Mononuclear cell (primary cell): Measurements from ENCODE around the gene NTSR1. TPM values are rescaled to one million over a fixed set of nuclear protein-coding genes. Genes with fewer than 3 reads are reported as not detected.

Experiments used
- H3K27me3 ChIP-seq: 2 replicates; pipeline ENCODE4 v1.6.0; 2011; ENCODE audit warnings: low read length, control low read depth; ENCODE audit not compliant: insufficient read depth
- H3K4me1 ChIP-seq: 2 replicates; pipeline ENCODE4 v1.5.1; 2011; ENCODE audit warnings: mild to moderate bottlenecking, low read length, control low read depth; ENCODE audit not compliant: insufficient read depth
- H3K4me3 ChIP-seq: 2 replicates; pipeline ENCODE4 v1.5.1; 2011; ENCODE audit warnings: mild to moderate bottlenecking, low read length, moderate library complexity
- H3K9me3 ChIP-seq: 2 replicates; pipeline ENCODE4 v1.5.1; 2011; ENCODE audit warnings: low read depth, mild to moderate bottlenecking, control low read depth, low read length
- total RNA-seq: library from RNA; depleted of rRNA; stranded (reverse); fragments of >200 nt; gene quantifications from one replicate; pipeline ENCODE4 v1.2.3, GENCODE V29; 2012

Gene NTSR1
- total RNA-seq, 1 donor = 0.73 TPM

DNA sequence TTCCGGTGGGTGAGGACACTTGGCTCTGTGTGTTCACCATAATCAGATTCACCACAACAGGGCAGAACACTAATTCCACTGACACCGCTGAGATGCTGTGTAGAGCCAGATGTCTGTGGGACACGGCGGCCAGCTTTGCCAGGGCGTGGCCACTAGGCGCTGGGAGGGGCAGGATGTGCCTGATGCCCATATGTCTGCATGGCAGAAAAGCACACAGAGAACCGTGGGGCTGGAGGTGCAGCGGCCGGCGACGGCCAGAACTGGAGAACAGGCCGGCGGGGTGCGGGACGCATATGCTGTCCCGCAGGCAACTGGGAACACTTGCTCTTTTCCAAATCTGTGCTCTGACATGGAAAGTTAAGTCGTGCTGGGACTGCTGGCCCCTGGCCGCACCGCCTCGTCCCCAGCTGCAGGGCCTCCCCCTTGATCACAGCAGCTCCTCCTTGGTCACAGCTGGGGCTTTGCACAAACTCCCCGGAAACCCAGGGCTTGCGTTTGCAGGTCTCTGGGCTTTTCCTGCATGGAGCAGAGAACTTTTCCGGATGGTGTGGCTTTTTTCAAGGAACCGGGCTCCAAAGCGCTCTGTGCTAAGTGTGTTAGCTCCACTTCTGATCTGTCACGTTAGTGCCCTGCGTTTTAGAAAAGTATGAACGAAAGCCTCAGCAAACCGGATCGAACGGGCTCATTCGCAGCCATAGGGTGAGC, 31.1 kb downstream of the NTSR1 start:
- H3K4me3 ChIP-seq = peak overlapping the region; percentile 6
- H3K27me3 ChIP-seq = no peaks in the 10 kb centered on the region
- no peaks in the 10 kb centered on the region for H3K9me3 ChIP-seq
- H3K4me1 ChIP-seq = peaks cover 53% of the 10 kb centered on the region

DNA sequence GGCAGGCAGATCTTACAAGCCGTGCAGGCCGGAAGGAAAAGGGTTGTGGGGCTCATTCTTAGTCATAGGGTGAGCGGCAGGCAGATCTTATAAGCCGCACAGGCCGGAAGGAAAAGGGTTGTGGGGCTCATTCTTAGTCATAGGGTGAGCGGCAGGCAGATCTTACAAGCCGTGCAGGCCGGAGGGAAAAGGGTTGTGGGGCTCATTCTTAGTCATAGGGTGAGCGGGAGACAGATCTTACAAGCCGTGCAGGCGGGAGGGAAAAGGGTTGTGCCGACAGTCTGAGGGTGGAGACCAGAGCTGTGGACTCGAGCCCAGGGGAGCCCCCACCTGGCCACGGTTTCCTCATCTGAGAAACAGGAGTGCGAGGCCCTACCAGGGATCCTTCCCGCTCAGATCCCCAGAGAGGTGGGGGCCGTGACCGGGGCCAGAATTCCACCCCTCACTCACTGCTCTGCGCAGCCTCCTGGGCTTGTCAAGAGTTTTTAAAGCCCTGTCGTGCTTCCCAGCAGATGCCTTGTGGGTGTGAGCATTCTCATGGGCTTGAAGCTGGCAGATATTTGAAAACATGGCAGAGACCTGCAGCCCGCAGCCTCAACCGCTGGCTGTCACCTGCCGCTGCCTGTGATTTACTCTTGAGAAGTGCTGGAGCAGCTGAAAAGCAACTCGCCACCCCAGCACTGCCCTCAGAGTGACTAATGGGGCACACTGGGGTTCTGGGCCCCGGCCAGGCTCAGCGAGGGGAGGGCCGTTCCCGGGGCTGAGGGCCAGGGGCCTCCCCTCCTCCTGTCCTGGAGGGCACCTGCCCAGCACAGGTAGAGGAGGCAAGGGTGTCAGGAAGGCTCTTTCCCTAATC, 31.9 kb downstream of the NTSR1 start:
- H3K4me1 ChIP-seq = peaks cover 45% of the 10 kb centered on the region
- H3K4me3 ChIP-seq = peak overlapping the region; percentile 6
- H3K27me3 ChIP-seq = no peaks in the 10 kb centered on the region
- H3K9me3 ChIP-seq = no peaks in the 10 kb centered on the region

DNA sequence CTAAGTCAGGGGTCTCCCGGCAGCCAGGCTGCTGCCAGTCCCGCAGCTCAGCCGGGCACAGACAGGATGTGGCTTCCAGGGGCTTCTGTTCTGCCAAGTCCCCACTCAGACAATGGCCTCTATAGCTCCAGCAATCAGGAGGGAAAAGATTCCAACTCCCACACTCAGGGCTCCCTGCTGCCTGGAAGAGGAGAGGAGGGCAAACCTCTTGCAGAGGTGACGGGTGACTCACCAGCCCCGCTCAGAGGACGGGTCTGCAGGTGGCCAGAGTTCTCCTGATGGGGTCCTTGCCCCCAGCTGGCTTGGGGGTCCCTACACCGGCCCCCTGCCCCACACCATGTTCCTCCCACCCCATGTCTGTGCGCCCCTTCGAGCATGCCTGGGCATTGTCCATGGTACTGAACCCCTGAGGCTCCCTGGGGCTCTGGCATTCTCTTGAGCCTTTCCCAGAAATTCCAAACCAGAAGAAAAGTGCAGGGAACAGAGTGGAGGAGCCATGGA, 32.6 kb downstream of the NTSR1 start:
- peaks cover 41% of the 10 kb centered on the region for H3K4me1 ChIP-seq
- H3K9me3 ChIP-seq = no peaks in the 10 kb centered on the region
- H3K27me3 ChIP-seq = no peaks in the 10 kb centered on the region
- H3K4me3 ChIP-seq = no peak overlapping the region

DNA sequence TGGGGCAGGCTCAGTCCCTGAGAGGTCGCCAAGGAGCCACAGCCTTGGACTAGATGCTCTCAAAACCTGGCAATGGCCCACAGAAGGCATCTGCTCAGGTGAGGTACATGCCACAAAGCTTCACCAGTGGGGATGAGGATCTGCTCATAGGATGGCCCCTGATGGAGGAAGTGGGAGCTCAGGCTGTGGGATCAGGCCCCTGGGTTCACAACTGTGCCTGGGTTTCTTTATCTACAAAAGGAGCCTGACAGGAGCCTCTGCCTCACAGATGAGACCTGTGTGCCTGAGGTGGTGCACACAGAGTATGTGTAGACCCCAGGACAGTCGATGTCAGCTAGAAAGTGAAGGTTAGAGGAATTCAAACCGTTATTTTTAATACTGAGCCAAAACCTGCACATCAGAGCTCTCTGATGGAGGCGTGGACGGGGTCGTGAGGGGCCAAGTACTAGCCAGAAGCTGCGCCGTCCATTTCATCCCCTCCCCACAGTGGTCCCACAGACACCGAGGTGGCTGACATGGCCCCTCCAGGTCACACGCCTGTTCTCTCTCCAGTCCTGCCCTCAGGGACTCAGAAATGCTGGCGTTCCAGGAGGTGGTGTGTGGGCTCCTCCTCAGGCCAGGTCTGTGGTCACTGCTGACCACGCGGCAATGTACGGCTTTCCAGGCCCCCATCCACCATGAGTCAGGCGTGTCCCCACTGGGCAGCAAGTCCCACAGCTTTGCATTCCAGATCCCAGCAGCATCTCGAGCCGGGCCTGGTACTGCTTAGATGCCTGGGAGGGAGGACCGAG, 33.3 kb downstream of the NTSR1 start:
- Histone ChIP-seq H3K9me3 (no peaks in the 10 kb centered on the region), H3K4me3 (no peak overlapping the region)

DNA sequence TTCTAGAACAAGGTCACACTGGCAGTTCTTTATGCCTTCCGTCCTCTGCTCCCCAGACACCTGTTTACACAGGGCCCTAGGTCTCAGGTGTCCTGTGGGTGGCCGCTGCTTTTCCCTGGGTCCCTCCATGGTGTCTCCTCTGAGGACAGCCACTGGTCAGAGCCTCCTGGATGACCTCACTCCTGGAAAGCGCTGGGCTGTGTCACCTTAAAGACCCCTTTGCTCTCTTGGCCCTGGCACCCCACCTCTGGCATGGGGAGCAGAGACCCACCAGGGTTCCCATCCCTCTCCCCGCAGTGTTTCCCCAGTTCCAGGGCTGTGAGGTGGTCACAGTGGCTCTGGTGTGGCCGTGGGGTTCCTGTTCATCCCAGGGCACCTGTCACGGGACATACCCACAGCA, 33.9 kb downstream of the NTSR1 start:
- Histone ChIP-seq H3K27me3 (no peaks in the 10 kb centered on the region), H3K4me1 (peaks cover 41% of the 10 kb centered on the region), H3K9me3 (no peaks in the 10 kb centered on the region), H3K4me3 (no peak overlapping the region)

More for the DNA sequence above, 33.3 kb downstream of the NTSR1 start:
- Histone ChIP-seq H3K4me1 (peaks cover 41% of the 10 kb centered on the region), H3K27me3 (no peaks in the 10 kb centered on the region)

DNA sequence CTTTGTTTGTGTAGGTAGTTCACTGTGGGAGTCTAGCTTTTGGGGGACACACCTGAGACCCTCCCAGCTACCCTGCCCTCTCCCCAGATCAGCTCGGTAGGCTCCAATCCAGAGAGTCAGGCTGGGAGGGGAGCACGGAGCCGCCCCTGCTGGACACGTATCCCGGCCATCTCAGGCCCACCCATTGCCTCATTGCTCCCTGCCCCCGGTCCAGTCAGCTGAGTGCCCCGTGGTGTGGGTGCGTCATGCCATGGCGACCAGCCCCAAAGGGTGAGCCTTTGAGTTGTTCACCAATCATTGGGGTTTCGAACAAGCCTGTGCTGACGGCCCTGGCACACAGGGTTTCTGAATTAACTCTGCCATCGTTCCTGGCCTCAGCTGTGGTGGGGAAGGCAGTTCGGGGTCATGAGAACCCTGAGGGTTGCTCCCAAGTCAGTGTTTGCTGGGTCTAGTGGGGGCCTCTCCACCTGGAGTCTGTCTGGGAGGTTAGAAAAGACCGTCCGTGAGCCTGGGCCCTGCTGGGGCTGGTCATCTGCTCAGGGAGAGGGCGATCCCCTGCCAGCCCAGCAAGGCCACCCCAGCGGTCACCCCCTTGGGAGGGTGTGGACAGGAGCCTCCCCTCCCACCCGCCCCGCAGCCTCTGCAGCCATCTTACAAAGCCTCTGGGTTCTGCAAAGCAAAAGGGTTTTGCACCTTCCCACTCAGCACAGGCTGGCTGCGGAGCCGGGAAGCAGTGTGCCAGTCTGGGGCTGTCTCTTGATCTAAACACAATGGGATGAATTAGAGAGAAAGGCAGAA, 34.5 kb downstream of the NTSR1 start:
- H3K4me3 ChIP-seq = no peak overlapping the region
- no peaks in the 10 kb centered on the region for H3K9me3 ChIP-seq
- H3K4me1 ChIP-seq = peaks cover 41% of the 10 kb centered on the region
- H3K27me3 ChIP-seq = no peaks in the 10 kb centered on the region

DNA sequence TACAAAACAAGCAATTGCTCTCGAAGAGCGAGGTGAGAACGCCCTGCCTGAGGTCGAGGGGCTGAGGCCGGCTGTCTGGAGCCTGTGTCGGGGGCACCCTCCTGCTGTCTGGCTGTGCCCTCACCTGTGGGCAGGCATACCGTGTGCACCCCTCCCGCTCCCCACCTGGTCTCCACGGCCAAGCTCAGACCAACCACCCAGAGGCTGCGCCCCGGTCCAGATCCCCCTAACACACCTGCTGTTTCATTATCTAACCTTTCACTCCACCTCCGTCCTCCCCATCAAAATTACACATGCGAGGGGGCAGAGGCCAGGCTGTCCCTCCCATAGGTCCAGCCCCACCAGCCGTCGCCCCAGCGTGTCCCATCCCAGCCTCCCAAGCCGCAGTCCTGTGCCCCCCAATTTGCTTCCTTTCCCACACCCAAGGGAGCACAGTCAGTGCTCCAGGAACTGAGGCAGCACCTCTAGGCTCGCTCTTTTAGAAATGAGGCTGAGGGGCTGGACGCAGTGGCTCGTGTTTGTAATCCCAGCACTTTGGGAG, 35.2 kb downstream of the NTSR1 start:
- peaks cover 35% of the 10 kb centered on the region for H3K4me1 ChIP-seq
- H3K27me3 ChIP-seq = no peaks in the 10 kb centered on the region
- H3K4me3 ChIP-seq = no peak overlapping the region
- H3K9me3 ChIP-seq = no peaks in the 10 kb centered on the region

DNA sequence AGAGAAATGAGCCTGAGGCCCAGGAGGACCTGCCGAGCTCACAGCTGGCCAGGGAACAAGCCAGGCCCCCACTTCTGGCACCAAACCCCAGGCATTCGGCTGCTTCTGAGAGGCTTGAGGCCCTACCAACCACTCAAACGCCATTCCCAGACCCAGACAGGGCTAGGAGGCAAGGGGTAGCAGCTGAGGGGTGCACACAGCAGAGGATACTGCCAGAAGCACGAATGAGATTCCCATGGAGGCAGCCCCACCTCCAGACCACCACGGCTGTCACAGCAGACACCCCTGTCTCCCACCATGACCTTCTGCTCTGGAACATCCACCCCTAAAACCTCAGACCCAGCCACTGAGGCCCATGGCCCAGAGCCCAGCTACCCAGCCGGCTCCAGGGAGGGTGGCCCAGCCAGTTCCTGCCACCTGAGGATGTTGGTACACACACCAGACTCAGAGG, 36.1 kb downstream of the NTSR1 start:
- H3K4me3 ChIP-seq = no peak overlapping the region
- H3K27me3 ChIP-seq = no peaks in the 10 kb centered on the region
- peaks cover 26% of the 10 kb centered on the region for H3K4me1 ChIP-seq
- no peaks in the 10 kb centered on the region for H3K9me3 ChIP-seq

DNA sequence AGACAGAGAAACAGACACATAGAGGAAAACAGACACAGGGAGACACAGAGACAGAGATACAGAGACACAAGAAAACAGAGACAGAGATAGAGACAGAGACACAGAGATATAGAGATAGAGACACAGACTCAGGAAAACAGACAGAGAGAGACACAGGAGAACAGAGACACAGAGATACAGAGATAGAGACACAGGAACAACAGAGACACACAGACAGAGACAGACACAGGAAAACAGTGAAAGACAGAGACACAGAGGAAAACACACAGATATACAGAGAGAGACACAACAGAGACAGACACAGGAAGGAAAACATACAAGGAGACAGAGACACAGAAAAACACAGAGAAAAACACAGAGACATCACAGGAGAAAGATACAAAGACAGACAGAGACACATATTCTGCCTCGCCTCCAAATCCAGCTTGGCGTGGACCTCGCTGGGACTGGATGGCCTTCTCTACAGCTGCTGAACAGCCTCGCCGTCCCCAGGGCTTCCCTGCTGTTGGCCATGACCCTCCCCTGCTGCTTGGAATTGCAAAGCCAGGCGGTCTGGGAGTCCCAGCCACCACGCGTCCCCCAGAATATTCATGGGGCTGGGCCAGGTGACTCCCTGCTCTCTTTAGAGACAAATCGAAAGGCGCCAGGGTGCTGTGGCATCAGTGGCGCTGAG, 36.8 kb downstream of the NTSR1 start:
- no peaks in the 10 kb centered on the region for H3K27me3 ChIP-seq
- H3K4me1 ChIP-seq = peaks cover 21% of the 10 kb centered on the region
- H3K4me3 ChIP-seq = no peak overlapping the region
- no peaks in the 10 kb centered on the region for H3K9me3 ChIP-seq

DNA sequence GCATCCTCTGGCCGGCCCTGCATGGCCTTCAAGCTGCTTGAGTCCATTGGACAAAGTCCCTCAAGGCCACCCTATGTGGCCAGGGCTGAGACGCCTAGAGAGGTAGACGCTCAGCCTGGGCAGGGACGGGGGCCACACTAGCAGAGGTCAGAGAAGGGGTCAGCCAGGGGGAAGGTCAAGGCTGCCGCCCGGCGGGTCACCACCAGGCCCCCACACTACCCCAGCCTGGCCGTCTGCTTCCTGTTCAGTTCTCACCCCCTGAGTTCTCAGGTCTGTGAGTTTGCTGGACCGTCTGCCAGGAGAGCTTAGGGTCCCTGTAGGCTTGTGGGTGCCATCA, 37.3 kb downstream of the NTSR1 start:
- H3K9me3 ChIP-seq = no peaks in the 10 kb centered on the region
- no peaks in the 10 kb centered on the region for H3K27me3 ChIP-seq
- no peak overlapping the region for H3K4me3 ChIP-seq
- peaks cover 16% of the 10 kb centered on the region for H3K4me1 ChIP-seq

DNA sequence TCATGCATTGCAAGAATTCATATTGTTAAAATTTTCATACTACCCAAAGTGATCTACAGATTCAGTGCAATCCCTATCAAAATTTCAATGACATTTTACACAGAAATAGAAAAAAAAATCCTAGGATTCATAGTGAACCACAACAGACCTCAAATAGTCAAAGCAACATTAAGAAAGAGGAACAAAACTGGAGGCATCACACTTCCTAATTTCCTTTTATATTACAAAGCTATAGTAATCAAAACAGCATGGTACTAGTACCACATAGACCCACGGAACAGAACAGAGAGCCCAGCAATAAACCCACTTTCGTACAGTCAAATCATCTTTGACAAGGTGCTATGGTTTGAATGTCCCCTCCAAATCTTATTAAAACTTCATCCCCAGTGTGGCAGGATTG, 39.7 kb downstream of the NTSR1 start:
- Histone ChIP-seq H3K27me3 (no peaks in the 10 kb centered on the region), H3K4me1 (peaks cover 4% of the 10 kb centered on the region), H3K4me3 (no peak overlapping the region), H3K9me3 (no peaks in the 10 kb centered on the region)

DNA sequence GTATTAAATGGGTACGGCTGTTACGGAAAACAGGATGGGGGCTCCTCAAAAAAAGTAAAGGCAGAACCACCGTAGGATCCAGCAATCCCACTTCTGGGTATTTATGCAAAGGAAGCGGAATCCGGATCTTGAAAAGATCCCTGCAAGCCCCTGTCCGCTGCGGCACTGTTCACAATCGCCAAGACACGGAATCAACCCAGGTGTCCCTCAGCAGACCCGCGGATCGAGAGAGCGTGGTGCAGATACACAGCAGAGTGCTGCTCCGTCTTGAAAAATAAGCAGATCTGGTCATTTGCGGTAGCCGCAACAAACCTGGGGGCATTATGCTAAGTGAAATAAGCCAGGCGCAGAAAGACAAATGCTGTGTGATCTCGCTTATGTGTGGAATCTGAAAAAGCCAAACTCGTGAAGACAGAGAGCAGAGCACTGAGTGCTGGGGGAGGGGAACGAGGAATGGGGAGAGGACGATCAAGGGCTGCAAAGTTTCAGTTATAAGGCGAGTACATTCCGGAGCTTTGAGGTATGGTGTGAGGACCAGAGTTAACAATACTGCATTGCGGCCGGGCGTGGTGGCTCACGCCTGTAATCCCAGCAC, 41.3 kb downstream of the NTSR1 start:
- H3K27me3 ChIP-seq = no peaks in the 10 kb centered on the region
- H3K4me3 ChIP-seq = no peak overlapping the region
- H3K9me3 ChIP-seq = no peaks in the 10 kb centered on the region
- peaks cover 4% of the 10 kb centered on the region for H3K4me1 ChIP-seq

DNA sequence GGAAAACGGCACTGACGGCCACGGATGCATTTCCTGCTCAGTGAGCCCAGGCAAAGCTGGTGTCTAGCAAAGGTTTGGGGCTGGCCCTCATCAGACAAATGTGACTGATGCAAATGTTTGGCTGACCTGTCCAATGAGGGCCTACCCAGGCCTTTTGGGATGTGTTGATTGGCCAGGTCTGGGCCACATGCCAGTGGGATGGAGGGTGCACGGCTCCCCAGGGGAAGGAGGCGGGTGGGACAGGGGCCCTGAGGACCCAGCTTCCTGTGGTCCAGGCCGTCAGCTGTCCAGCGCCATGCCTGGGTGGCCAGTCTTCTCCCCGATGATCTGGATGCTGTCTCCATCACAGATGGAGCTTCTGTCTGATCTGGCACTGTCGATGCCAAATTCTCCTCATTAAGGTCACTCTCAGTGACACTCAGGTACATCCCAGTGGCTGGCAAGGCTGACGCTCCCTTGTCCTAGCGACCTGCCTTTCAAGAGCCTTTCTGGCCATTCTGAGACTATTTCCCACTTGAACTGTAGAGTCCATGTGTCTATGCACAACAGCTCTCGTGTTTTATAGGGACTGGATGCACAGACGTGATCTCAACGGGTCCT, 43.0 kb downstream of the NTSR1 start:
- no peaks in the 10 kb centered on the region for H3K27me3 ChIP-seq
- H3K4me1 ChIP-seq = peaks cover 4% of the 10 kb centered on the region
- no peaks in the 10 kb centered on the region for H3K9me3 ChIP-seq
- no peak overlapping the region for H3K4me3 ChIP-seq
